Spleen (tissue), 7 donors: ENCODE data around the gene DNMBP.

Experiments used
- CTCF ChIP-seq, 11 experiments: fragments of 200-600 bp in 7 of 11; fragments of 450-650 bp in 4 of 11; sonication (generic) in 4 of 11; IDR thresholded peaks in 8 of 11; conservative IDR thresholded peaks in 3 of 11; 1 replicate in 7 of 11; 2 replicates in 4 of 11; pipeline versions ENCODE4 v1.4.0 to v1.8.0; 2016 to 2021; ENCODE audit warnings: antibody characterized with exemption in 11 of 11, inconsistent platforms in 4 of 11, mild to moderate bottlenecking in 1 of 11
- POLR2A ChIP-seq, 3 donors: fragments of 450-650 bp; IDR thresholded peaks; one replicate each; pipeline ENCODE4 v1.5.1; 2017; ENCODE audit warnings: antibody characterized with exemption in 3 of 3, mild to moderate bottlenecking in 1 of 3
- donor health status: DM: no; HTN: no; CAD: no; lungs with moderate emphysema.
- donor health status: DM: no; HTN: no; CAD: no.
- donor health status: DM: no; HTN: no; CAD: no.

GRCh38 chr10:99841746-99842145 is 168.0 kb downstream of the DNMBP start:
- TF ChIP-seq CTCF (IDR thresholded peaks at IDR 0.05 in 8 of 11, conservative IDR thresholded peaks at IDR 0.05 in 3 of 11) (no peak), POLR2A (IDR thresholded peaks at IDR 0.05) (no peak)
